Endothelial cell of umbilical vein (primary cell): ENCODE data around the gene IGSF3. TPM values are rescaled to one million over a fixed set of nuclear protein-coding genes. Genes with fewer than 3 reads are reported as not detected.

ENCODE experiments used
- BruUV-seq: library from RNA; stranded (reverse); fragments of 400-500 nt; replicated peaks from 2 replicates; lab custom pipeline; 2021; lab: Mats Ljungman, UMichigan
- CTCF ChIA-PET: fragments of 300-600, 350-600 bp; sonication (Branson Sonifier 250); formaldehyde crosslinking; loops from one replicate; lab custom pipeline; 2021; ENCODE audit warnings: antibody characterized with exemption, inconsistent platforms; lab: Charles Lee
- POLR2A ChIA-PET: fragments of 300-600, 350-600 bp; sonication (Branson Sonifier 250); formaldehyde crosslinking; loops from one replicate; lab custom pipeline; 2021; ENCODE audit warnings: antibody characterized with exemption, inconsistent platforms; lab: Charles Lee
- DNase-seq: peaks from one replicate; pipeline ENCODE4 v3.0.0-alpha.2; 2011; ENCODE audit warnings: low read depth, low spot score
- FAIRE-seq: peaks from 2 replicates; lab custom pipeline; 2011; peaks lifted over from hg19 to GRCh38; lab: Jason Lieb, UNC
- H2AFZ ChIP-seq: 2 replicates; pipeline ENCODE4 v1.6.0; 2012; ENCODE audit warnings: low read depth, low read length, control low read depth, inconsistent platforms
- H3K27ac ChIP-seq: 2 replicates; pipeline ENCODE4 v1.5.1; 2011; ENCODE audit warnings: low read depth, mild to moderate bottlenecking, control low read depth, low read length, moderate library complexity; ENCODE audit not compliant: insufficient read depth
- H3K27me3 ChIP-seq, 2 experiments: 2 replicates each; pipeline versions ENCODE4 v1.6.0 to v1.6.1; 2011; ENCODE audit warnings: low read length in 2 of 2, mixed read lengths in 1 of 2; ENCODE audit not compliant: control insufficient read depth in 2 of 2, insufficient read depth in 2 of 2
- H3K36me3 ChIP-seq, 2 experiments: 2 replicates in 1 of 2; 3 replicates in 1 of 2; pipeline ENCODE4 v1.5.1; 2011; ENCODE audit warnings: low read length in 2 of 2, mild to moderate bottlenecking in 1 of 2, moderate library complexity in 1 of 2; ENCODE audit not compliant: control insufficient read depth in 2 of 2, insufficient read depth in 2 of 2; ENCODE audit errors: extremely low read depth in 1 of 2
- H3K4me1 ChIP-seq: 3 replicates; pipeline ENCODE4 v1.5.1; 2011; ENCODE audit warnings: mild to moderate bottlenecking, low read length; ENCODE audit not compliant: control insufficient read depth, insufficient read depth; ENCODE audit errors: extremely low read depth
- H3K4me2 ChIP-seq: 2 replicates; pipeline ENCODE4 v1.6.1; 2011; ENCODE audit warnings: low read length, control low read depth, mixed read lengths; ENCODE audit not compliant: insufficient read depth
- H3K4me3 ChIP-seq, 3 experiments: fragments of 200-600 bp in 1 of 3; sonication (generic), shearing (Covaris generic) in 1 of 3; replicated peaks in 1 of 3; 2 replicates each; pipeline ENCODE4 v1.5.1; 2011 to 2016; ENCODE audit warnings: control low read depth in 3 of 3, low read length in 3 of 3, mild to moderate bottlenecking in 2 of 3, inconsistent platforms in 1 of 3, low read depth in 1 of 3, moderate library complexity in 1 of 3; ENCODE audit not compliant: insufficient read depth in 1 of 3
- H3K79me2 ChIP-seq: 2 replicates; pipeline ENCODE4 v1.6.0; 2012; ENCODE audit warnings: low read length, inconsistent platforms; ENCODE audit not compliant: control insufficient read depth, insufficient read depth
- H3K9ac ChIP-seq: replicated peaks from 2 replicates; pipeline ENCODE3; 2011; ENCODE audit warnings: low read length, control low read depth; ENCODE audit not compliant: insufficient read depth; ENCODE audit errors: extremely low read depth
- H3K9me1 ChIP-seq: replicated peaks from 3 replicates; pipeline ENCODE4 v1.6.0; 2011; ENCODE audit warnings: mild to moderate bottlenecking, low read length; ENCODE audit not compliant: control insufficient read depth, insufficient read depth; ENCODE audit errors: extremely low read depth
- H3K9me3 ChIP-seq: replicated peaks from 2 replicates; pipeline ENCODE4 v1.5.1; 2012; ENCODE audit warnings: low read length, inconsistent platforms; ENCODE audit not compliant: control insufficient read depth, insufficient read depth
- H4K20me1 ChIP-seq: replicated peaks from 2 replicates; pipeline ENCODE3; 2011; ENCODE audit warnings: mild to moderate bottlenecking, low read length; ENCODE audit not compliant: control insufficient read depth, insufficient read depth; ENCODE audit errors: extremely low read depth
- CTCF ChIP-seq, 2 donors: IDR thresholded peaks; 1 replicate in 1 of 2; 2 replicates in 1 of 2; pipeline ENCODE4 v1.5.1; 2011; ENCODE audit warnings: low read length in 2 of 2, mild to moderate bottlenecking in 2 of 2, moderate library complexity in 2 of 2, control low read depth in 1 of 2, inconsistent platforms in 1 of 2, low read depth in 1 of 2; ENCODE audit not compliant: insufficient read depth in 1 of 2; ENCODE audit errors: extremely low read depth in 1 of 2
- EZH2 ChIP-seq: IDR thresholded peaks from 2 replicates; pipeline ENCODE4 v1.6.1; 2012; ENCODE audit warnings: borderline replicate concordance, low read depth, mild to moderate bottlenecking, moderate library complexity, low read length, inconsistent platforms; ENCODE audit not compliant: severe bottlenecking
- FOS ChIP-seq: IDR thresholded peaks from 2 replicates; pipeline ENCODE4 v1.6.1; 2011; ENCODE audit warnings: mild to moderate bottlenecking, low read length, moderate library complexity, borderline replicate concordance; ENCODE audit not compliant: insufficient read depth
- GATA2 ChIP-seq: IDR thresholded peaks from 2 replicates; pipeline ENCODE4 v1.7.0; 2011; ENCODE audit warnings: low read depth, mild to moderate bottlenecking, moderate library complexity, mixed read lengths, low read length; ENCODE audit not compliant: insufficient read length, insufficient read depth
- JUN ChIP-seq: IDR thresholded peaks from 2 replicates; pipeline ENCODE4 v1.6.1; 2011; ENCODE audit warnings: borderline replicate concordance, low read depth; ENCODE audit not compliant: insufficient read length, insufficient read depth
- MAX ChIP-seq: IDR thresholded peaks from 2 replicates; pipeline ENCODE4 v1.6.1; 2011; ENCODE audit not compliant: insufficient read depth, insufficient read length
- MYC ChIP-seq: IDR thresholded peaks from one replicate; pipeline ENCODE4 v1.6.1; 2011; ENCODE audit warnings: mild to moderate bottlenecking, low read depth, low read length
- POLR2A ChIP-seq: IDR thresholded peaks from 2 replicates; pipeline ENCODE4 v1.6.1; 2012; ENCODE audit warnings: low read depth, mild to moderate bottlenecking, control low read depth, low read length
- POLR2AphosphoS5 ChIP-seq: IDR thresholded peaks from 2 replicates; pipeline ENCODE4 v1.6.1; 2012; ENCODE audit warnings: low read depth, mild to moderate bottlenecking, control low read depth, low read length, moderate library complexity; ENCODE audit not compliant: insufficient read depth
- dilution Hi-C: fragments of 300-500 bp; cut with MboI; formaldehyde crosslinking; loops from one replicate; pipeline ENCODE4 v1.15.0; 2019; ENCODE audit warnings: low sequenced_read_pairs; ENCODE audit not compliant: extremely low pct_ligation_motif_present
- intact Hi-C: fragments of 100-400 bp; cut with micrococcal nuclease; formaldehyde crosslinking; loops from one replicate; pipeline ENCODE4 v1.10.0; 2022
- polyA plus RNA-seq, 4 experiments: library from polyadenylated mRNA; depleted of rRNA in 3 of 4; stranded (reverse) in 3 of 4; unstranded in 1 of 4; fragments of >200 nt; gene quantifications; 2 replicates each; pipeline versions ENCODE4 v1.2.1 to v1.2.3, GENCODE V29; 2011 to 2012; ENCODE audit warnings: missing spikeins in 1 of 4
- total RNA-seq: library from RNA; stranded (reverse); gene quantifications from 2 replicates; pipeline ENCODE4 v1.2.3, GENCODE V29; 2021

IGSF3 gene
- total and polyA plus RNA-seq, 2 donors (not counting 3 experiments of a cell fraction or from before 2014, with no cell fraction given) = 0.63 to 2.2 TPM

- DNase-seq = no peak
- no peaks in the 10 kb centered on the region for H3K9me3 ChIP-seq
- H4K20me1 ChIP-seq = no peaks in the 10 kb centered on the region
- dilution Hi-C loops (no loop called here), intact Hi-C loops (loop anchor here (10.0 kb wide), 1 partner anchor 49 kb away; no protein-coding TSS in a partner anchor)
- no peak for FAIRE-seq
- ChIA-PET POLR2A (no interaction called here), CTCF (no interaction called here)
- no peak overlapping the region for H2AFZ ChIP-seq
- no peak overlapping the region for H3K4me3 ChIP-seq
- H3K27ac ChIP-seq = no peak overlapping the region
- H3K36me3 ChIP-seq = no peaks in the 10 kb centered on the region
- no peaks in the 10 kb centered on the region for H3K79me2 ChIP-seq
- H3K4me2 ChIP-seq = no peak overlapping the region
- TF ChIP-seq CTCF (IDR thresholded peaks at IDR 0.05; ENCODE audit: extremely low read depth in 1 of 2, insufficient read depth in 1 of 2, low read depth in 1 of 2, low read length in 2 of 2) (no peak), POLR2AphosphoS5 (no peak), MAX (no peak), GATA2 (no peak), JUN (no peak), EZH2 (no peak), FOS (no peak), POLR2A (no peak), MYC (no peak)
- H3K9me1 ChIP-seq = no peaks in the 10 kb centered on the region
- H3K4me1 ChIP-seq = peaks cover 2% of the 10 kb centered on the region
- peaks cover 28 to 30% of the 10 kb centered on the region in 2 experiments for H3K27me3 ChIP-seq
- no peak overlapping the region for H3K9ac ChIP-seq
- no TSS peak for BruUV-seq
Observed at GRCh38 chr1:116663821-116664220, 3.7 kb downstream of the IGSF3 start.
